WERI-Rb-1 (cell line): ENCODE measurements around the gene OAT.

ENCODE experiments used
- DNase-seq: peaks from one replicate; pipeline ENCODE4 v3.0.0-alpha.2; 2020
- H3K27ac ChIP-seq: fragments of 250-450 bp; sonication (Bioruptor Pico); 2 replicates; pipeline ENCODE4 v1.5.1; 2020; ENCODE audit warnings: mild to moderate bottlenecking, moderate library complexity
- H3K27me3 ChIP-seq: fragments of 250-450 bp; sonication (Bioruptor Pico); 2 replicates; pipeline ENCODE4 v1.5.1; 2021; ENCODE audit warnings: mild to moderate bottlenecking, low read depth, moderate library complexity; ENCODE audit not compliant: insufficient read depth, severe bottlenecking
- H3K36me3 ChIP-seq: fragments of 250-450 bp; sonication (Bioruptor Pico); 2 replicates; pipeline ENCODE4 v1.5.1; 2020; ENCODE audit warnings: mild to moderate bottlenecking, moderate library complexity
- H3K4me3 ChIP-seq: 2 replicates; pipeline ENCODE4 v1.5.1; 2011; ENCODE audit warnings: low read depth, mild to moderate bottlenecking, control low read depth, low read length
- H3K9me3 ChIP-seq: fragments of 250-450 bp; sonication (Bioruptor Pico); 2 replicates; pipeline ENCODE4 v1.5.1; 2021; ENCODE audit warnings: mild to moderate bottlenecking, moderate library complexity; ENCODE audit not compliant: severe bottlenecking
- TF ChIP-seq, protein P1 (sequence below): IDR thresholded peaks from 2 replicates; pipeline ENCODE4 v1.5.1; 2011; ENCODE audit warnings: low read depth, mild to moderate bottlenecking, control low read depth, inconsistent platforms, low read length

The OAT gene

DNA sequence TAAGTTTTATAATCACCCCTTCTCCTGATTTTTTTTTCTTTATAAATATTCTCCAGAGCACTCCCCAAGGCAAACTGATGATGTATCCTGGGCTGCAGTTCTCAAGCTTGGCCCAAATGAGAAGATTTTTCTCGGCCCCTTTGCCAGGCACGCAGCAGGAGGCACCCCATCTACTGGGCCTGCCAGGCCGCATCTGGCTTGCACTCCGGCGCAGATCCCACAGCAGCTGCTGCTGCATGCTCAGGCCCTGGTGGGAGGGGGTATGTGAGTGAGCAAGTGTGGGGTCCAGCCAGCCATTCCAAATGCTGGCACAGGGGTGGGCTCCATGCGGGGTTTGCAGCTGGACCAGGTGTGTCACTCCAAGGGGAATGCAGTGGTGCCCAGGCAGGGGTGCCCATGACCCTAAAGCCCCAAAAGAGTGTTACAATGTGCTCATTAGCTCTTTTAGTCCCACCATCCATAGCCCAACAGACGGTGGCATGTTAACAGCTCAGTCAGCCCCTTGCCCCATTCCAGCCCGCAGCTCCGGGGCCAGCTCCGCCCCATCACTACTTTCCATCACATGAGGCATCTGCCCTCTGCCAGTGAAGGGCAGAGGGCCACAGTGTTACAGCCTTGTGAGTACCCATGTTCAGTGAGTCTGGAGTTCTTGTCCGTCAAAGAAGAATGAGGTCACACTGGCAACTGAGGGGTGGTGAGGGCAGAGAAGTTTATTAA is 25.9 kb downstream of the OAT start:
- no peak overlapping the region for H3K4me3 ChIP-seq
- DNase-seq = no peak
- H3K36me3 ChIP-seq = peaks cover 8% of the 10 kb centered on the region
- H3K27ac ChIP-seq = no peak overlapping the region
- H3K27me3 ChIP-seq = peaks cover 21% of the 10 kb centered on the region
- peaks cover 5% of the 10 kb centered on the region for H3K9me3 ChIP-seq
- TF ChIP-seq, protein P1, sequence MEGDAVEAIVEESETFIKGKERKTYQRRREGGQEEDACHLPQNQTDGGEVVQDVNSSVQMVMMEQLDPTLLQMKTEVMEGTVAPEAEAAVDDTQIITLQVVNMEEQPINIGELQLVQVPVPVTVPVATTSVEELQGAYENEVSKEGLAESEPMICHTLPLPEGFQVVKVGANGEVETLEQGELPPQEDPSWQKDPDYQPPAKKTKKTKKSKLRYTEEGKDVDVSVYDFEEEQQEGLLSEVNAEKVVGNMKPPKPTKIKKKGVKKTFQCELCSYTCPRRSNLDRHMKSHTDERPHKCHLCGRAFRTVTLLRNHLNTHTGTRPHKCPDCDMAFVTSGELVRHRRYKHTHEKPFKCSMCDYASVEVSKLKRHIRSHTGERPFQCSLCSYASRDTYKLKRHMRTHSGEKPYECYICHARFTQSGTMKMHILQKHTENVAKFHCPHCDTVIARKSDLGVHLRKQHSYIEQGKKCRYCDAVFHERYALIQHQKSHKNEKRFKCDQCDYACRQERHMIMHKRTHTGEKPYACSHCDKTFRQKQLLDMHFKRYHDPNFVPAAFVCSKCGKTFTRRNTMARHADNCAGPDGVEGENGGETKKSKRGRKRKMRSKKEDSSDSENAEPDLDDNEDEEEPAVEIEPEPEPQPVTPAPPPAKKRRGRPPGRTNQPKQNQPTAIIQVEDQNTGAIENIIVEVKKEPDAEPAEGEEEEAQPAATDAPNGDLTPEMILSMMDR = no peak

DNA sequence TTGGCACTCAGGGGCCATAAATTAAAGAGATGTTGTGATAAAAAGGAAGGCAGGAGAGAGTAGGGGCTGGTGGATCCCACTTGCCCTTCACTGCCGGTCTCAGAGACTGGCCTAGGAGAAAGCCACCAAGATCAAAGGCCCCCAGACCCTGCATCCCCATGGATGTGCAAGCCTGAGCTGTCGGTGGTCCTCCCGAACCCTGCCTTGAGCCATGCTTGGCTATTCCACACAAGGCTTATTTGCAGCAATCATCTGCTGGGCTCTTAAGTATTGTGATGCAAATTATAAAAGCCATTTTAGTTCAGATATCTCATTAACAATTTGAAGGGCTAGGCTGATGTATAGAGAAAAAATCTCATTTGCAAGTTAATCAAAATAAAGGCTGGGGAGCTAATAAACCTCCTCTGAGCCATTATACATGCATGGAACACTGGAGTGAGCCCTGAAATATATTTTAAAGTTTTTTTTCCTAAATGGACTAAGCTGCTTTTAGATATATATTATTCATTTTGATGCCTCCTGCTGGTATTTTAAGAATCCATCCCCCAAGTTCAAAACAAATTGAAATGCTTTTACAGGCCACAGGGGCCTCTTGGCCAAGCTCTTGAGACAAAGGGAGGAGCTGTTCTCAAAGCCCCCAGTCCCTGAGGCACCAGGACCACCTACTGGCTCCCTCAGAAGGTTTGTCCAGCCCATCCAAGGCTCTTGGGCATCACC is 28.1 kb downstream of the OAT start:
- no peak for DNase-seq
- Histone ChIP-seq H3K9me3 (peaks cover 5% of the 10 kb centered on the region), H3K4me3 (no peak overlapping the region), H3K36me3 (no peaks in the 10 kb centered on the region), H3K27me3 (peaks cover 28% of the 10 kb centered on the region), H3K27ac (no peak overlapping the region)
- TF ChIP-seq, protein P1 = no peak

DNA sequence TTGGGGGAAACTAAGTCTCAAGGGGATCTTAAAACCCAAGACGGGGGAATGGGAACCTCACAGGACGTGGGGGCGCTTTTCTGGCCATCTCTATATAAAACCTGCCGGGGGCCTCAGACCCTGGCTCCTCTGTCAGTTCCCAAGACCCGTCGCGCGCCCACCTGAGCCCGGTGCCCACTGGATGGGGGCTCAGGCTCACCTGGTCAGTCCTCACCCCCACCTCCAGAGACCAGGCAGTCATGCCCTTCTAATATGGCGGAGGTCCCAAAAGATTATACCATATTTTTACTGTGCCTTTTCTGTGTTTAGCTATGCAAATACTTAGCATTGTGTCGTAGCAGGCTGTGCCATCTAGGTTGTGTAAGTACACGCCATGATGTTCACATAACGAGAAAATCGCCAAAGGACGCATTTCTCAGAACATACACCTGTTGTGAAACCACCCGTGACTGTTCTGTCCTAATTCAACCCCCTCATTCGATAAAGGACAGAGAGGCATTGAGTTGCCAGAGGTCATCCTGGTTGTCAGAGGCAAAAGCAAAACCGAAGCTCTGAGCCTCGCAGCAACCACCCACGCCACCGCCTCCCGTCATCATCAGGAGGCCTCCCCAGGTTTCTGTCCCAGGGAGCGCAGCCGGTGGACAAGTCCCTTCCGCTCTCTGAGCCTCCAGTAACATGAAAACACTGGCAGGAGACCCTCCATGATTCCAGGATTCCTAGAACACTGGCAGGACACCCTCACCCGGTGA is 28.9 kb downstream of the OAT start:
- Histone ChIP-seq H3K27ac (no peak overlapping the region), H3K9me3 (peaks cover 5% of the 10 kb centered on the region), H3K27me3 (peaks cover 33% of the 10 kb centered on the region), H3K4me3 (peak overlapping the region; percentile 33), H3K36me3 (no peaks in the 10 kb centered on the region)
- TF ChIP-seq, protein P1 = no peak
- DNase-seq = no peak

DNA sequence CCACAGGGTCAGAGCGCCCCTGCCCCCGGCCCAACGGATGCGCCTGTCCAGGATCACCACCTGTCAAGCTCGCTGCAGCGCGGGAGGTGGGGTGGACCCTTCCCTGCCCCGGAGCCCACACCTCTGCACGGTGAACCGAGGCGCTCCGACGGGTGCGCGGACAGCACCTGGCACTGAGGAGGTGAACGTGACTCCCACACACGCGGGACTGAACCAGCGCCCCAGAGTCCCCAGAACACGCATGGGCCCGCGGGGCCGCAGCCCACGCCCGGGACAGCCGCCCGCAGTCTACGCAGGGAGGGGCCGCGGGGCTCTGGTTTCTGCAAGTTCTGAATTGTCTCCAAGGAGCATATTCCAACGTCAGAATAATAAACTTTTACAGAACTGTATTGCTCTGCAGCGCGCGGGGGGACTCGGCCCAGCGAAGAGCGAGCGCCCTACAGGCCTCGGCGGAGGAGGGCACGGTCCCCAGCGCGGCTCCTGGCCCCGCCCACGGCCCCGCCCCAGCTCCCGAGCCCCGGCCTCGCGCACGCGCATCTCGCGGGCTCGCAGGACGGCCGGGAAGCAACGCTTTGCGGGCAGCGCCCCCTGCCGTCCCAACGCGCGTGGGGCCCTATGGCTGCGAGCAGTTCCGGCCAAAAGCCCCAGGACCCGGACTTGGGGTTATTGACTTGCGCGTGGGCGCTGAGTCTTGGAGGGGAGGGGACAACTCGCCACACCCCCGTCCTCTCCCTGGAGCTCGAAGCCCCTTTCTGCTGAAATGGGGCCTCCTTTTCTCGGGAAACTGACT is 29.7 kb downstream of the OAT start:
- TF ChIP-seq, protein P1 = peak; percentile 91
- Histone ChIP-seq H3K9me3 (peaks cover 5% of the 10 kb centered on the region), H3K4me3 (peak overlapping the region; percentile 43), H3K27ac (no peak overlapping the region), H3K36me3 (no peaks in the 10 kb centered on the region), H3K27me3 (peaks cover 38% of the 10 kb centered on the region)
- DNase-seq = peak; percentile 81

DNA sequence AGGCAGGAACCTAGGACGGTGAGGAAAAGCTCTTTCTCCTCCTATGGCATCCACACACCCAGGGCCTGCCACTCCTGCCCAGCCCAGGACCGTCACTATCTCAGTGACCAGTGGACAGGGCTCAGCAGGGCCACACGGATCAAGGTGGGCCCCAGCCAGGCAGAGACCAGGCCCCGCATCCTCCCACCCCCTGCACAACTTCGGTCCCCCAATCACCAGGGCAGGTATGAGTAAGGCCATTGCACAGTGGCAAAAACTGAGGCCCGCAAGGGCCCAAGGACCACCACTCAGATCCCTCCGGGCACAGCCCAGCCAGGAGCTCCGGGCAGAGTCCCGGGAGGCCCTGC is 30.3 kb downstream of the OAT start:
- H3K27ac ChIP-seq = no peak overlapping the region
- H3K4me3 ChIP-seq = peak overlapping the region; percentile 43

More for the DNA sequence above, 30.3 kb downstream of the OAT start:
- TF ChIP-seq, protein P1 = no peak
- no peak for DNase-seq
- Histone ChIP-seq H3K9me3 (peaks cover 5% of the 10 kb centered on the region), H3K36me3 (no peaks in the 10 kb centered on the region), H3K27me3 (peaks cover 38% of the 10 kb centered on the region)
